Measurements from ENCODE around the gene ASIC2.

ASIC2 gene

GRCh38 chr17:33071656-33072055, 221.4 kb downstream of the ASIC2 start:
- no peak for DNase-seq (ENCODE audit: low read depth)

- no peak for DNase-seq (ENCODE audit: low read depth)
Measured at GRCh38 chr17:33057564-33057963, 235.5 kb downstream of the ASIC2 start.

GRCh38 chr17:33056399-33057146, 236.5 kb downstream of the ASIC2 start:
- no peak for DNase-seq (ENCODE audit: low read depth)

GRCh38 chr17:33055746-33056145, 237.3 kb downstream of the ASIC2 start:
- DNase-seq (ENCODE audit: low read depth): no peak

- no peak for DNase-seq (ENCODE audit: low read depth)
Measured at GRCh38 chr17:33055171-33055611, 237.9 kb downstream of the ASIC2 start.

GRCh38 chr17:33054412-33054811, 238.7 kb downstream of the ASIC2 start:
- no peak for DNase-seq (ENCODE audit: low read depth)

- no peak for DNase-seq (ENCODE audit: low read depth)
Measured at GRCh38 chr17:33053676-33054075, 239.4 kb downstream of the ASIC2 start.

- no peak for DNase-seq (ENCODE audit: low read depth)
Measured at GRCh38 chr17:33052856-33053255, 240.2 kb downstream of the ASIC2 start.

- no peak for DNase-seq (ENCODE audit: low read depth)
Measured at GRCh38 chr17:33050611-33051140, 242.4 kb downstream of the ASIC2 start.

- no peak for DNase-seq (ENCODE audit: low read depth)
Measured at GRCh38 chr17:33049781-33050414, 243.2 kb downstream of the ASIC2 start.

- no peak for DNase-seq (ENCODE audit: low read depth)
Measured at GRCh38 chr17:33046361-33047255, 246.5 kb downstream of the ASIC2 start.

- DNase-seq (ENCODE audit: low read depth): no peak
Measured at GRCh38 chr17:33045216-33045615, 247.9 kb downstream of the ASIC2 start.

GRCh38 chr17:33044771-33045170, 248.3 kb downstream of the ASIC2 start:
- no peak for DNase-seq (ENCODE audit: low read depth)

- DNase-seq (ENCODE audit: low read depth): no peak
Measured at GRCh38 chr17:33040461-33040860, 252.6 kb downstream of the ASIC2 start.

- DNase-seq (ENCODE audit: low read depth): no peak
Measured at GRCh38 chr17:33039874-33040273, 253.2 kb downstream of the ASIC2 start.

GRCh38 chr17:33038740-33039139, 254.4 kb downstream of the ASIC2 start:
- DNase-seq (ENCODE audit: low read depth): no peak

- no peak for DNase-seq (ENCODE audit: low read depth)
Measured at GRCh38 chr17:33033176-33033575, 259.9 kb downstream of the ASIC2 start.

GRCh38 chr17:33028778-33029177, 264.3 kb downstream of the ASIC2 start:
- no peak for DNase-seq (ENCODE audit: low read depth)

GRCh38 chr17:33028061-33028460, 265.0 kb downstream of the ASIC2 start:
- DNase-seq (ENCODE audit: low read depth): no peak

GRCh38 chr17:33024688-33025486, 268.2 kb downstream of the ASIC2 start:
- no peak for DNase-seq (ENCODE audit: low read depth)

GRCh38 chr17:33023790-33024189, 269.3 kb downstream of the ASIC2 start:
- no peak for DNase-seq (ENCODE audit: low read depth)

Data from stimulated activated CD8-positive, alpha-beta memory T cell treated with anti-CD3 and anti-CD28 coated beads, Interleukin-15, amount 100 ng/mL, for 24 hours (primary cell).